Choroid plexus epithelial cell (primary cell): ENCODE measurements around the gene ZNF227.
"Not testable (repeated sequence)": the region's sequence is repeated elsewhere in the genome, so short reads cannot be mapped to it uniquely, and the experiment has no call there.

Source experiments
- DNase-seq: peaks from one replicate; pipeline ENCODE4 v3.0.0-alpha.2; 2010; ENCODE audit warnings: low read depth
- H3K4me3 ChIP-seq: 2 replicates; pipeline ENCODE4 v1.5.1; 2011; ENCODE audit warnings: low read depth, mild to moderate bottlenecking, control low read depth, low read length, moderate library complexity
- CTCF ChIP-seq: conservative IDR thresholded peaks from 2 replicates; pipeline ENCODE4 v1.5.1; 2011; ENCODE audit warnings: low read depth, mild to moderate bottlenecking, control low read depth, inconsistent platforms, low read length, moderate library complexity

Gene ZNF227

GRCh38 chr19:44236384-44236783 is 24.1 kb downstream of the ZNF227 start:
- TF ChIP-seq CTCF, result no peak
- H3K4me3 ChIP-seq, result no peak overlapping the region

DNA sequence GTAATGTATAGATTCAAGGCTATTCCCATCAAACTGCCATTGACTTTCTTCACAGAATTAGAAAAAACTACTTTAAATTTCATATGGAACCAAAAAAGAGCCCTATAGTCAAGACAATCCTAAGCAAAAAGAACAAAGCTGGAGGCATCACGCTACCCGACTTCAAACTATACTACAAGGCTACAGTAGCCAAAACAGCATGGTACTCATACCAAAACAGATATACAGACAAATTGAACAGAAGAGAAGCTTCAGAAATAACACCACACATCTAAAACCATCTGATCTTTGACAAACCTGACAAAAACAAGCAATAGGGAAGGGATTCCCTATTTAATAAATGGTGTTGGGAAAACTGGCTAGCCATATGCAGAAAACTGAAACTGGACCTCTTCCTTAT is 40.0 kb downstream of the ZNF227 start:
- DNase-seq, H3K4me3 ChIP-seq: not testable (repeated sequence)

More at GRCh38 chr19:44236384-44236783, 24.1 kb downstream of the ZNF227 start:
- DNase-seq, result no peak

DNA sequence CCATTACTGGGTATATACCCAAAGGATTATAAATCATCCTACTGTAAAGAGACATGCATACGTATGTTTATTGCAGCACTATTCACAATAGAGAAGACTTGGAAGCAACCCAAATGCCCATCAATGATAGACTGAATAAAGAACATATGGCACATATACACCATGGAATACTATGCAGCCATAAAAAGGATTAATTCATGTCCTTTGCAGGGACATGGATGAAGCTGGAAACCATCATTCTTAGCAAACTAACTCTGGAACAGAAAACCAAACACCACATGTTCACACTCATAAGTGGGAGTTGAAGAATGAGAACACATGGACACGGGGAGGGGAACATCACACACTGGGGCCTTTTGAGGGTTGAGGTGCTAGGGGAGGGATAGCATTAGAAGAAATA is 41.1 kb downstream of the ZNF227 start:
- H3K4me3 ChIP-seq, DNase-seq: not testable (repeated sequence)

GRCh38 chr19:44254496-44254895 is 42.2 kb downstream of the ZNF227 start:
- H3K4me3 ChIP-seq, result no peak overlapping the region
- no peak for DNase-seq
- TF ChIP-seq CTCF, result no peak

DNA sequence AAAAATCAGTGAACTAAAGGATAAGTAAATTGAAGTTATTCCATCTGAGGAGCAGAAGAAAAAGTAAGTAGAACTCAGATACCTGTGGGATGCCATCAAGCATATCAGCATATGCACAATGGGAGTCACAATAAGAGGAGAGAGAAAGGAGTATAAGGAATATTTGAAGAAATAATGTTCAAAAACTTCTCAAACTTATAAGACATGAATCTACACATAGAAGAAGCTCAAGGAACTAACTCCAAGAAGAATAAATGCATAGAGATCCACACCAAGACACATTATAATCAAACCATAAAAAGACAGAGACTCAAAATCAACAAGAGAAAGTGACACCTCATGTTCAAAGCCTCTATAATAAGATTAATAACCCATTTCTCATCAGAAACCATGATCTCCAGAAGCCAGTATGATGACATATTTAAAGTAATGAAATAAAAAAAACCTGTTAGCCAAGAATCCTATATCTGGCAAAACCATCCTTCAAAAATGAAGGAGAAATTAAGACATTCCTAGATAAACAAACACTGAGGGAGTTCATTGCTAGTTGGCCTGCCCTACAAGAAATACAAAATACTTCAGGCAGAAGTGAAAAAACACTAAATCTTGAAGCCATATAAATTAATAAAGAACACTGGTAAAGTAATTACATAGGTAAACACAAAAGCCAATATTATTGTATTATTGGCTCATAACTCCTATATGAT is 43.5 kb downstream of the ZNF227 start:
- no peak for DNase-seq
- no peak for TF ChIP-seq CTCF
- H3K4me3 ChIP-seq, result no peak overlapping the region

DNA sequence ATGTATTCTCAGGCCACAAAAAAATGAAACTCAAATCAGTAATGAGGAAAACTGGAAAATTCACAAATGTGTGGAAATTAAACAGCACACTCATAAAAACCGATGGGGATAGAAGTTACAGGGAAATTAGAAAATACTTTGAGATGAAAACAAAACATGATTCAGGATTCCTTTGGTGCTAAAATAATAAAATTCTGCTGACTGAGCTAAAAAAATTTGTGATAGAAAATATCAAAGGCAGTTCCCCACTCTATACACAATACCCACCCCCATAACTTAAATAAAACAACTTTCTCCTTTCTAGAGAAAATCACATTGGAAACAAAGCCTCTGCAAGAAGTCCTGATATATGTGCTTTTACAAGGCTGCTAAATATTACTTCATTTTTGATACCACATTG is 45.8 kb downstream of the ZNF227 start:
- no peak for TF ChIP-seq CTCF
- DNase-seq, result no peak
- H3K4me3 ChIP-seq, result no peak overlapping the region

DNA sequence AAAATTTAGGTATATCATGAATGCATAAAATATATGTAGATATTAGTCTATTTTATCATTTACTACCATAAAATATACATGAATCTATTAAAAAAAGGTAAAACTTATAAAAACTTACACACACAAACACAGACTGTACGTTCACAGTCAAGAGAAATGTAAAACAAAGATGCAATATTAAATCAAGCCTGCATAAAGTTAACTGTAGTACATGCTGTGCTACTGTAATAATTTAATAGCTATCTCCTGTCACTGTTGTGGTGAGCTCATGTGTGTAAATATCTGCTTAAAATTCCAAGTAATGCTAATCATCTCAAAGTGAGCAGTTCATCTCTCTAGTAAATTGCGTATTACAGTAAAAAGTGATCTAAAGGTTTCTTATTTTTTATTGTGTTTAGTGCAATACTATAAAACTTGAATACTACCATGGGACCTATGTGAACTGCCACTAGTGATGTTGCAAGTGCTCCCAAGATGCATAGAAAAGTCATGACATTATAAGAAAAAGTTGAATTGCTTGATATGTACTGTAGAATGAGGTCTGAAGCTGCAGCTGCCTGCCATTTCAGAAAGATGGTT is 46.6 kb downstream of the ZNF227 start:
- TF ChIP-seq CTCF, result no peak
- no peak for DNase-seq
- H3K4me3 ChIP-seq, result no peak overlapping the region

DNA sequence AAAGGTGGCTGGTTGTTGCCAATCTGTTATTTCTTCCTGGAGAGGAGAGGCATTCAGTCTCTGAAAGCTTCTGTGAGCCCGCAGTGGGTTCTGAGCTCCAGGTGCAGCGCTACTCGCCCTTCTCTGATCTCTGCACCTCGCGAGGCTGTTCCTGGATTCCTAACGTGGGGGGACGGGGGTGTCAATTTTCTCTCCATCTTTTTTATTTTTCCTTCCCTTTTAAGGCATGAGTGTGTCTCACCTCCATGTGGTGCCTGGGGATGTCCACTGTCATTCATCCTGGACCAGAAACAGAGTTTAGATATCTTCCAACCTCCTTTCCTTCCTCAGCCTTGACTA is 48.0 kb downstream of the ZNF227 start:
- peak overlapping the region; percentile 62 for H3K4me3 ChIP-seq
- no peak for DNase-seq
- no peak for TF ChIP-seq CTCF
